Right cardiac atrium (tissue), 5 donors: Measurements from ENCODE around the gene RNF17. TPM values are rescaled to one million over a fixed set of nuclear protein-coding genes. Genes with fewer than 3 reads are reported as not detected.
A peak's percentile ranks its signal among the peaks of the same experiment; 100 is the strongest.

Experiments
- ATAC-seq, 2 donors: fragments of 200-7000 bp; cut with Tn5 transposase; one replicate each; pipeline versions ENCODE4 v1.8.0 to v1.9.1; 2020; ENCODE audit warnings: moderate library complexity in 2 of 2, mild to moderate bottlenecking in 1 of 2
- DNase-seq, 3 donors: peaks; one replicate each; pipeline ENCODE4 v3.0.0-alpha.2; 2020
- H3K27ac ChIP-seq: one replicate; pipeline ENCODE4 v1.5.1; 2013; ENCODE audit warnings: mild to moderate bottlenecking, low read length, control low read depth, moderate library complexity
- H3K27me3 ChIP-seq: one replicate; pipeline ENCODE4 v1.6.1; 2013; ENCODE audit not compliant: control insufficient read depth, insufficient read depth
- H3K4me1 ChIP-seq: one replicate; pipeline ENCODE4 v1.6.1; 2013; ENCODE audit warnings: low read length; ENCODE audit not compliant: control insufficient read depth, insufficient read depth
- H3K4me3 ChIP-seq: one replicate; pipeline ENCODE4 v1.5.1; 2013; ENCODE audit warnings: low read length, control low read depth
- H3K9me3 ChIP-seq: one replicate; pipeline ENCODE4 v1.6.1; 2013; ENCODE audit warnings: low read length; ENCODE audit not compliant: control insufficient read depth
- WGBS: extraction: QIAGEN DNeasy Blood & Tissue Kit; methylation state at CpG from one replicate; pipeline ENCODE4 v1.1.7; 2013; 5-methylcytosine and 5-hydroxymethylcytosine counted together
- intact Hi-C, 4 donors: fragments of 100-400 bp; cut with DNase I; formaldehyde crosslinking; loops; one replicate each; pipeline versions ENCODE4 v1.11.0 to v1.14.0; 2022 to 2023
- polyA plus RNA-seq: library from polyadenylated mRNA; stranded (reverse); fragments of 200-250 nt; gene quantifications from one replicate; pipeline ENCODE4 v1.2.3, GENCODE V29; 2013
- total RNA-seq, 4 donors: library from RNA; stranded (reverse); fragmentation: NEBNext Ultra II Directional; extraction: Animal tissue kit (Norgen Biotek cat#: 25700); gene quantifications; one replicate each; pipeline ENCODE4 v1.2.1, GENCODE V29; 2021
- donor health status: healthy with polysubstance abuse.
- donor health status: DM: no; HTN: yes; CAD: no.
- donor health status: DM: no; HTN: no; CAD: no.
- donor health status: DM: no; HTN: yes; CAD: no; lungs with severe emphysema.
- donor health status: DM: yes; HTN: yes; CAD: no.

The RNF17 gene
- total and polyA plus RNA-seq, 5 donors, result 1.1 TPM; not detected in 4

DNA sequence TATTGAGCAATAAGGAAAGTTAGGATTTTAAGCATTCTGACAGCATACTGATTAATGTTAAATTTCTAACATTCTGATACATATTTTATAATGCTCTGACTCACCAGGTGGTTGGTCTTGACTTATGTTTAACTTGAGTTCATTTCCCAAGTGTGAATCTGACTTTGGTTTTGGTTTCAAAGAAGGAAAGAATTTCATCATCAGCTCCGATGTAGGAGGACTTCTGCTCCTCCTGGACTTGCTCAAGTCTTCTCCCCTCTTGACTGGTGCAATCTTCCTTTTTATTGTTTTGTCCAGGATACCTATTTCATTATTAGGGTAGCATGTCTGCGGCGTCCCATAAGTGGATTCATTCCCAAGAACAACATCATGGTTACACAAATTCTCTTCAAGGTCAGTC is 141.3 kb downstream of the RNF17 start:
- intact Hi-C loops, result no loop called here
- no peak for DNase-seq
- H3K4me3 ChIP-seq, result no peak overlapping the region
- H3K9me3 ChIP-seq, result no peaks in the 10 kb centered on the region
- H3K4me1 ChIP-seq, result no peaks in the 10 kb centered on the region
- WGBS, result 92% methylated on average over 3 of the region's 3 CpGs
- ATAC-seq, result no peak
- no peak overlapping the region for H3K27ac ChIP-seq
- no peaks in the 10 kb centered on the region for H3K27me3 ChIP-seq

DNA sequence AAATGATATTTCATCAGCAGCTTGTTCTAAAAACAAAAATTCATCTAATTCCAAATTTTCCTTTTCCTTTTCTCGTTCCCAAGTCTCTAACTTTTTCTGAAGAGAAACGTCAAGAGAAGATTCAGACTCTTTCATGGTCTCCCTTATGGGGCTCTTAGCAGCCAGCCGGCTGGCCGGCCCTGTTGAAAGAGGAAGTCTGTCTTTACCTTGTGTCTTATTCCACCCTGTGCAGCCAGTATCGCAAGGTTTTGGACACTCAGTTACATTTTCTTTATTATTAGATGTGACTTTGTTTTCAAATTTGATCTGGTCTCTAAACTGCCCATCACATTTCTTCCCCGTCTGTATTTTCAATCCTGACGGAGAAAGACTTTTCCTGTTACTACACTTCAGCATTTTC is 142.3 kb downstream of the RNF17 start:
- Histone ChIP-seq H3K9me3 (no peaks in the 10 kb centered on the region), H3K4me1 (no peaks in the 10 kb centered on the region), H3K4me3 (no peak overlapping the region), H3K27me3 (no peaks in the 10 kb centered on the region), H3K27ac (no peak overlapping the region)
- no peak for ATAC-seq
- intact Hi-C loops, result no loop called here
- no peak for DNase-seq
- WGBS, result 91% methylated on average over 7 of the region's 7 CpGs

DNA sequence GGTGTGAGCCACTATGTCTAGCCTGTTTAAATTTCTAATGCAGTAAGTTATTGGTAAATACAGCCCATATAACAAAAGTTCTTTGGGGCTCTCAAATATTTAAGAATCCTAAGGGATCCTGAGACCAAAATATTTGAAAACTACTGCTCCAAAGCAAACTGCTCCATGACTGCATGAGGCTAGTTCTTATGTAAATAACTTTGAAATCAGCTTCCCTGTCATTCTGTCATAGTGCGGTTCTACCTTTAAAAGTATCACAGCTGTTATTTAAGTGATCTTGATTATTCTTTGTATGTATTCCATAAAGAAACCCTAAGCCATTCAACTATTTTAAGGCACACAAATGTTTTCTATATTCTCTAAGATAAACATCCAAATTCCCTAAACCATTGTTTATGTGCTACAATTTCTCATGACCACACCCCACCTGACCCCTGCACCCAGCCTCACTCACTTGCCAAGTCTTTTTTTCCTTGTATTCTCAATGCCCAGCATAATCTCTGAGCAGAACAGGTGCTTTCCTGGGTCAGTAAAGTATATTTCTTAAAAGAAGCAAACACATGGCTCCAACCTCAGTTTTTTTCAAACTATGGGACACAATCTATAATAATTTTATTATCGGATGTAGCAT is 146.6 kb downstream of the RNF17 start:
- WGBS, result 94% methylated on average over 2 of the region's 2 CpGs
- ATAC-seq, result no peak
- H3K4me1 ChIP-seq, result no peaks in the 10 kb centered on the region
- H3K9me3 ChIP-seq, result no peaks in the 10 kb centered on the region
- no peak overlapping the region for H3K4me3 ChIP-seq
- H3K27me3 ChIP-seq, result no peaks in the 10 kb centered on the region
- intact Hi-C loops, result no loop called here
- no peak for DNase-seq
- H3K27ac ChIP-seq, result no peak overlapping the region

DNA sequence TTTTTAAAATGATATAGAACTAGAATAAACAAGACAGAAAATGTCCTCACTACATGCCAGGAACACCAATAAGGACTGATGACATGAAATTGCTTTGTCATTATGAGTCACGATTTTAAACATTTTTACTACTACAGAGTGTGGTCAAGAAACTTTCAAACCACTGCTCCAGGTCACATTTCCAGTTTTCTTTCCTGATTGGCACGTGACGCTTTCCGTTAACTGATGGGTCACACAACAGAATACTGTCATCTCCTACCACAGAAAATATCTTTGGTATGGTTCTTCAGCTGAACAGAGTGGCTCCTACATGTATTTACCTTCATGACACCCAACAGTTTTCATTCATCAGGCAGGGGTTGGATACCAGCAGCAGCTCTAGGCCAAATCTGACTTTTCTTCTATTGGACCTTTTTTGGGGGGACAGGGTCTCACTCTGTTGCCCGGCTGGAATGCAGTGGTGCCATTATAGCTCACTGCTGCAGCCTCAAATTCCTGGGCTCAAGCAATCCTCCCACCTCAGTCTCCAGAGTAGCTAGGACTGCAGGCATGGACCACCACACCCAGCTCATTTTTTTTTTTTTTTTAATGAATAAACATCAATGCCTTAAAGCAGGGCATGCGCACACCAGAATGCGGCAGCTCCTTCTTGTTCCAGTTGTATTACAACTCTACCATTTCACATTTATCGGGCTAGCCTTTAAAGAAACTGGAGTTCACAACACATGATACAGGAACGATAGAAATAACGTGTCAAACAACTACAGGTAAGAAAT is 147.4 kb downstream of the RNF17 start:
- WGBS, result 91% methylated on average over 10 of the region's 10 CpGs

DNA sequence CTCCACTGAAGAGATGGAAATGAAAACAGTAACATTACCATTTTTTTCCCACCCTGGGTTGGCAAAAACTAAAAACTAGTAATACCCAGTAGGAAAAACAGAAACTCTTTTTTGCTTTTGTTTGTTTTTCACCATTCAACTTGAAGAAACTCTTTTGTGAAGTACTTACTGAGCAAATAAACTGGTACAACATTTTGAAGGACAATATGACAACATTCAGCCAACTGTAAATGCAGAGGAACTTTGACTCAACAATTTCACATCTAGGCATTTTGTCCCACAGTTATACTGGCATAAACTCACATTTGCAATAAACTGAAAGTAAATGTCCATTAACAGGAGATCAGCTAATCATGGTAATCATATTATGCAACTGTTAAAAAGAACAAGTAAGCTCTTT is 152.5 kb downstream of the RNF17 start:
- H3K4me3 ChIP-seq, result no peak overlapping the region
- H3K4me1 ChIP-seq, result no peaks in the 10 kb centered on the region
- intact Hi-C loops, result no loop called here
- no peaks in the 10 kb centered on the region for H3K9me3 ChIP-seq
- no peak for DNase-seq
- ATAC-seq, result no peak
- H3K27ac ChIP-seq, result no peak overlapping the region
- H3K27me3 ChIP-seq, result no peaks in the 10 kb centered on the region

More for the DNA sequence above, 147.4 kb downstream of the RNF17 start:
- Histone ChIP-seq H3K27ac (no peak overlapping the region), H3K4me3 (no peak overlapping the region), H3K9me3 (no peaks in the 10 kb centered on the region), H3K4me1 (no peaks in the 10 kb centered on the region), H3K27me3 (no peaks in the 10 kb centered on the region)
- ATAC-seq, result no peak
- intact Hi-C loops, result no loop called here
- no peak for DNase-seq

DNA sequence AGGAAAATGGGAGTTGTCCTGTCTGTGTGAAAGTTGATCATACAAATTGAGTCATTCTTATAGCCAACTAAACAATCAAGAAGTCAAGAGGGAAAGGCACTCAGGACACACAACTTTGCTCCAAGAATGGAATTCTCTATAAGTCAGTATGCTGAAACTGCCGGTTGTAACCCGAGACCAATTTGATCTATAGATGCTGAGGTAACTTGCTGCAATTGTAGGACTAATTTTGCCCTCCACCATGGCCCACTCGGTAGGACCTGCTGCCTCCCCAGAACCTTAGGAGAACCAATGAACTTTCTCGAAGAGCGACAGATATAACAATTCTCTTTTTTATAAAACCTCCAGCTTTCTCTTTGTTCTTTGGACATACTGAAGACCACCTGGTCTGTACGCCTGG is 157.0 kb downstream of the RNF17 start:
- ATAC-seq (no peak), DNase-seq (no peak)
- no peak overlapping the region for H3K27ac ChIP-seq
- H3K4me1 ChIP-seq, result no peaks in the 10 kb centered on the region
- 90% methylated on average over 6 of the region's 6 CpGs for WGBS
- intact Hi-C loops, result no loop called here
- H3K27me3 ChIP-seq, result no peaks in the 10 kb centered on the region
- no peaks in the 10 kb centered on the region for H3K9me3 ChIP-seq
- no peak overlapping the region for H3K4me3 ChIP-seq

DNA sequence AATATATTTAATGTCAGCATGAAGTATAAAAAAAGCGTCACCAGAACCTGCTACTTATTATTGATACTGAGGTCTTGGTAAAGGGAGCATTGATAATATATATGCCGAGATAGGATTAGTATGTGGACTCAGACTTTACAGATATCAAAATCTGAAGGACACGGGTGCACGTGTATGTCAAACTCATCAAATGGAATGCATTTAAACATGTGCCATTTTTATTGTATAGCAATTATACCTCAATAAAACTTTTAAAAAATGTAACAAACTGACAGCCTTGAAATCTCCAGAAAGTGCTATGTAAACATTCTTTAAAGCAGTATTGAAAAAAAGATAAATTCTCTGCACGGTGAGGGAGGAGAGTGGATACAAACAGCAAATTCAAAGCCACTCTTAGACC is 157.9 kb downstream of the RNF17 start:
- WGBS, result 18% methylated on average over 5 of the region's 5 CpGs
- DNase-seq (no peak), ATAC-seq (no peak)
- Histone ChIP-seq H3K4me3 (peak overlapping the region; percentile 49), H3K4me1 (no peaks in the 10 kb centered on the region), H3K9me3 (no peaks in the 10 kb centered on the region), H3K27me3 (no peaks in the 10 kb centered on the region), H3K27ac (no peak overlapping the region)
- intact Hi-C loops, result no loop called here

DNA sequence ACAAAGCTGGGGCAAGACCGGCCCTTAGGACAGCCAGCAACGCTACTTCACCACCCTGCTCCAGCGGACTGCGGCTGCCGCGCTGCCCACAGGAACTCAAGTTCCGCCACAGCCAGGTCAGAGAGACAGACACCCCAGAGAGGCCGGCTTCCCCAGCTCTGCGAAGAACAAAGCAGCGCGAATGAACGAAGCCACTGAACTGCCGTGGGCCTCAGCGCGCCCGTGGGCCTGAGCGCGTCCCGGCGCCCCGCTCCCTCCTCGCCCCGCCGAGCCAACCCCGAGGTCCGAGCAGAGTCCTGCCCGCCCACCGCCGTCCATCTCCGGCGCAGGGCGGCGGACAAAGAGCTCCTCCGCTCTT is 158.4 kb downstream of the RNF17 start:
- peak overlapping the region; percentile 1 for H3K27ac ChIP-seq
- DNase-seq (no peak), ATAC-seq (peak; percentile 27 to 49)
- H3K4me1 ChIP-seq, result no peaks in the 10 kb centered on the region
- WGBS, result under 1% methylated on average over 34 of the region's 34 CpGs
- intact Hi-C loops, result no loop called here
- no peaks in the 10 kb centered on the region for H3K27me3 ChIP-seq
- no peaks in the 10 kb centered on the region for H3K9me3 ChIP-seq
- H3K4me3 ChIP-seq, result peak overlapping the region; percentile 49

DNA sequence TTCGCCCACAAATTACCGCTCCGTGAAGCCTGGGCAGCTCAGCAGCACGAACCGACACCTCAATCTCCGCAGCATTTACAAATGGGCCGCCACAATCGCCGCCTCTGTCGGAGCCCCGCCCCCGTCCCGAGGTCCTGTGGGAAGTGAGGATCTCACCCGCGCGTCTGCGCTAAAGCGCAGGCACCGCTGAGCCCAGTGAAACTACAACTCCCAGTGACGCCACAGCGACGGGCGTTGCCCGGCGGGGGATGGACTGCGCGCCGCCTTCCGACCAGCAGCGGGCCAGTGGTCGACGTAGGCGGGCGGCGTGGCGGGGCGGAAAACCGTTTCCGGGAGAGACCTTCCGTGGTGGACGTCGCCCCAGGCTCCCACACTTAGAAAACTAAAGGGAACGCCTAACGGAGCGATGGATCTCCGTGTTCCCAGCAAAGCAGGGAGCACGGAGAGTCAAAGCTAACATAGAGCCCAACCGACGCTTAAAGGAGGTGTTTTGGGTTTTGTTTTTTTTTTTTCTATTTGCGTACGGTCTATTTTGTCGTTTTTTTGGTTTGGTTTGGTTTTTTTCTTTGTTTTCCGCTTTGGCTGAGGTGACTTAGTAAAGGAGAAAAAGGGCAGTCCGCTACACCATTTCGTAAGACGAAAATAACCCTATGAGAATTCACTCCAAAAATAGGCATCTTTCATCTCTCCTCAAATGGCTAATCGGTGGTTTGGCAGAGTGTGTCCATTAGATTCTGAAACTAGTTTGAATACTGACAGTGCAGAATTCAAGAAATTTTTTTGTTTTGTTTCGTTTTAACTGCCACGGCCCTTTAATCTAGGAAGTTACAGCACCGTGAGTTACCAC is 159.0 kb downstream of the RNF17 start:
- WGBS, result under 1% methylated on average over 60 of the region's 60 CpGs
- peak; percentile 99 for DNase-seq
- ATAC-seq, result peak; percentile 100
- intact Hi-C loops, result no loop called here
- H3K9me3 ChIP-seq, result no peaks in the 10 kb centered on the region
- H3K4me1 ChIP-seq, result no peaks in the 10 kb centered on the region
- no peaks in the 10 kb centered on the region for H3K27me3 ChIP-seq
- peak overlapping the region; percentile 57 for H3K4me3 ChIP-seq
- H3K27ac ChIP-seq, result peak overlapping the region; percentile 96

DNA sequence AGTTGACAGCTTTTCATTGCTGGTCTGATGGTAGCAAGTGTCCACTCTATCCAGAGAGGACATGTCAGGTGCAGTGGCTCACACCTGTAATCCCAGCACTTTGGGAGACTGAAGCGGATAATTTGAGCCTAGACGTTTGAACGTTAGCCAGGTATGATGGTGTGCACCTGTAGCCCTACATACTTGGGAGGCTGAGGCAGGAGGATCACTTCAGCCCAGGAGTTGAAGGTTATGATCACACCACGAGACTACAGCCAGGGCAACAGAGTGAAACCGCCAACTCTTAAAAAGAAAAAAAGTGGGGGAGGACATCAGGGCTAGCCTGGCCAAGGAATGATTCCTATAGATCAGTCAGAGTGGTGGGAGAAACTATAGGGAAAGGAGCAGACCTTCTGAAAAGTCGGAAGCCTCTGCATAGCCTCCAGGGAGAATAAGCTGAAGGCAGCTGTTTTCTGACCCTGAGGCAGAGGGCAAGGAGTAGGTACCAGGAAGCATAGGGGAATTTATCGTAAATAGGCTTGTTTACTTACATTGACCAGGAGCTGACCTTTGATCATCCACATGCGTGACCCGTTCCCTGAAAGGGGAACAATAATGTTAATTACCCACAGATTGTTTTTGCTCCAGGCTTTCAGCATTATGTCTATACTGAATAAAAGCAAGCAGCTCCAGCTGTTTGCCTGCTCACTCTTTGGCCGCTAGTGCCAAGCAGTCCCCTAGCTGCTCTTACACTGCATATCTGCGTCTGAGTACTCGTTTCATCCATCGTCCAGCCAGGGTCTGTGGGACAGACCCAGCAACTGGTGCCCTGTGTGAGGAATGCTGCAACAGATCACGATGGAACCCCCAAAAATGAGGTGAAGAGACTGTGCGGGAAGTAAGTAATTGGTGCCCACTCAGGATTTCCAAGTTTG is 161.6 kb downstream of the RNF17 start:
- Histone ChIP-seq H3K4me1 (no peaks in the 10 kb centered on the region), H3K27ac (no peak overlapping the region), H3K9me3 (no peaks in the 10 kb centered on the region), H3K27me3 (no peaks in the 10 kb centered on the region), H3K4me3 (no peak overlapping the region)
- WGBS, result 76% methylated on average over 15 of the region's 15 CpGs
- intact Hi-C loops, result no loop called here
- ATAC-seq, result no peak
- DNase-seq, result no peak
